Measurements from ENCODE around the gene MYT1. TPM values are rescaled to one million over a fixed set of nuclear protein-coding genes. Genes with fewer than 3 reads are reported as not detected.

The MYT1 gene
- total and polyA plus RNA-seq, 4 donors: under 0.01 to 6.5 (median 0.08) TPM

GRCh38 chr20:64154590-64155257 is 9.5 kb upstream of the MYT1 start:
- no peaks in the 10 kb centered on the region for H3K4me1 ChIP-seq (ENCODE audit: control insufficient read depth in 4 of 4, insufficient read depth in 4 of 4, low read length in 3 of 4)
- H3K9ac ChIP-seq (ENCODE audit: low read depth in 1 of 2, low read length in 2 of 2): no peak overlapping the region
- no peak for TF ChIP-seq HNF4G (IDR thresholded peaks at IDR 0.05)
- no peak for TF ChIP-seq RXRA (IDR thresholded peaks at IDR 0.05)
- TF ChIP-seq NR2F2 (IDR thresholded peaks at IDR 0.05): no peak
- TF ChIP-seq SP1 (IDR thresholded peaks at IDR 0.05): no peak
- TF ChIP-seq FOXA1 (IDR thresholded peaks at IDR 0.05): no peak
- no peak for TF ChIP-seq JUND (IDR thresholded peaks at IDR 0.05)
- no peak for TF ChIP-seq YY1 (IDR thresholded peaks at IDR 0.05)
- TF ChIP-seq TAF1 (conservative IDR thresholded peaks at IDR 0.05): no peak
- no peak for TF ChIP-seq ATF3 (IDR thresholded peaks at IDR 0.05)
- no peak for TF ChIP-seq ZBTB33 (IDR thresholded peaks at IDR 0.05)
- DNase-seq (ENCODE audit: low spot score): no peak
- no peaks in the 10 kb centered on the region for H3K9me3 ChIP-seq (ENCODE audit: control insufficient read depth in 4 of 4, low read length in 3 of 4)
- WGBS: 77% methylated on average over 9 of the region's 9 CpGs
- no peak overlapping the region for H3K27ac ChIP-seq (ENCODE audit: low read depth in 1 of 2, low read length in 2 of 2)
- peaks cover 0 to 3% (median 1%) of the 10 kb centered on the region in 4 donors for H3K27me3 ChIP-seq (ENCODE audit: control insufficient read depth in 4 of 4, insufficient read depth in 4 of 4, low read length in 3 of 4)
- H3K4me3 ChIP-seq (ENCODE audit: low read depth in 1 of 3, low read length in 3 of 3): no peak overlapping the region
- H3K36me3 ChIP-seq (ENCODE audit: control insufficient read depth in 4 of 4, insufficient read depth in 3 of 4, low read depth in 1 of 4, low read length in 3 of 4): no peaks in the 10 kb centered on the region

GRCh38 chr20:64155258-64156135 is 8.8 kb upstream of the MYT1 start:
- H3K4me1 ChIP-seq (ENCODE audit: control insufficient read depth in 4 of 4, insufficient read depth in 4 of 4, low read length in 3 of 4): no peaks in the 10 kb centered on the region
- H3K27me3 ChIP-seq (ENCODE audit: control insufficient read depth in 4 of 4, insufficient read depth in 4 of 4, low read length in 3 of 4): peaks cover 0 to 3% (median 2%) of the 10 kb centered on the region in 4 donors
- H3K36me3 ChIP-seq (ENCODE audit: control insufficient read depth in 4 of 4, insufficient read depth in 3 of 4, low read depth in 1 of 4, low read length in 3 of 4): no peaks in the 10 kb centered on the region
- H3K27ac ChIP-seq (ENCODE audit: low read depth in 1 of 2, low read length in 2 of 2): no peak overlapping the region
- 73% methylated on average over 22 of the region's 22 CpGs for WGBS
- H3K9me3 ChIP-seq (ENCODE audit: control insufficient read depth in 4 of 4, low read length in 3 of 4): no peaks in the 10 kb centered on the region
- TF ChIP-seq HNF4G (IDR thresholded peaks at IDR 0.05): no peak
- no peak for TF ChIP-seq CTCF (IDR thresholded peaks at IDR 0.05; ENCODE audit: low read depth, low read length, missing input control)
- TF ChIP-seq RAD21 (IDR thresholded peaks at IDR 0.05): no peak
- TF ChIP-seq EGR1 (IDR thresholded peaks at IDR 0.05; ENCODE audit: low read depth in 2 of 2): no peak
- no peak for TF ChIP-seq NR2F2 (IDR thresholded peaks at IDR 0.05)
- no peak for TF ChIP-seq YY1 (IDR thresholded peaks at IDR 0.05)
- no peak for TF ChIP-seq MAX (IDR thresholded peaks at IDR 0.05)
- TF ChIP-seq ZBTB33 (IDR thresholded peaks at IDR 0.05): no peak
- TF ChIP-seq REST (IDR thresholded peaks at IDR 0.05): no peak
- TF ChIP-seq ATF3 (IDR thresholded peaks at IDR 0.05): no peak
- TF ChIP-seq RXRA (IDR thresholded peaks at IDR 0.05): no peak
- TF ChIP-seq GABPA (IDR thresholded peaks at IDR 0.05 in 1 of 2, conservative IDR thresholded peaks at IDR 0.05 in 1 of 2): no peak
- no peak for TF ChIP-seq SP1 (IDR thresholded peaks at IDR 0.05)
- TF ChIP-seq TAF1 (conservative IDR thresholded peaks at IDR 0.05): no peak
- no peak for TF ChIP-seq JUND (IDR thresholded peaks at IDR 0.05)
- TF ChIP-seq FOXA1 (IDR thresholded peaks at IDR 0.05): no peak
- TF ChIP-seq FOXA2 (IDR thresholded peaks at IDR 0.05): no peak
- no peak for DNase-seq (ENCODE audit: low spot score)
- H3K4me3 ChIP-seq (ENCODE audit: low read depth in 1 of 3, low read length in 3 of 3): no peak overlapping the region
- H3K9ac ChIP-seq (ENCODE audit: low read depth in 1 of 2, low read length in 2 of 2): no peak overlapping the region
